Fibroblast of skin of right biceps (primary cell): ENCODE data around the gene ZNF19.
A peak's percentile ranks its signal among the peaks of the same experiment; 100 is the strongest.

Experiments
- DNase-seq: peaks from one replicate; pipeline ENCODE4 v3.0.0-alpha.2; 2013

The ZNF19 gene

GRCh38 chr16:71440669-71441347 is 48.3 kb downstream of the ZNF19 start:
- no peak for DNase-seq

GRCh38 chr16:71439523-71439922 is 49.6 kb downstream of the ZNF19 start:
- DNase-seq = peak; percentile 49

DNA sequence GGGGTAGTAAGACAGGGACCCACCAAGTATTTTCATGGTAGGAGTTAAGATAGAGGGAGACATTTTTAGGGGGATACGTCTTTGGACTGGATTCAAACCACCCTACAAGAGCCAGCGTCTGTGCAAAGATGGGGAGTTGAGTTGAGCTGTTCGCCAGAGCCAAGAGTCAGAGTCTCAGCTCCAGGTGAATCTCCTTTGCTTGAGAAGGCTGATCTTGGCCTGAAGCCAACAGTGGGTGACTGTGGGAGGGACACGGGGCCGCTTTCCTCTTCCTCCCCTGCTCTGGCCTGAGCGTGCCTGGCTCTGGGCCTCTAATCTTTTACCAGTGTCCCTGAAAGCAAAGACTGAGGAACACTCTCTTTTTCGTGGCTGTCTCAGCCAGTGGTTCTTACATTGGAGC is 52.7 kb downstream of the ZNF19 start:
- DNase-seq = no peak

GRCh38 chr16:71432906-71433305 is 56.2 kb downstream of the ZNF19 start:
- no peak for DNase-seq

DNA sequence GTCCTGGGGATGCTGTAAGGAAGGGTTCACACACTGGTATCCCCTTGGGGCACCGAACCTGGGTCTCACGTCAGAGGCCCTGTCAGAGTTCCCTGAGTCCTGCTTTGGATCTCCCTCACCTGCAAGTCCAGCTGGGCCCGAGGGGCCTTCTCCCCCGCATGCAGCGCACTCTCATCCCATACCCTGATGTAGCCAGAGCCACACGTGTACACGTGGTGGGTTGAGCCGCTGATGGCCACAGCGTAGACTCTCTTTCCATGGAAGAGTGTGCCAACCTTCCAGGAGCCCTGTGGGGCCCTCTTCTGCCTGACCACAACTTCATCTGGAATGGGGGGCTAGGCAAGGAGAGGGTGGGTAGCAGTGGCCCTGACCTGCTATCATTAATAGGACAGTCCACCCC is 57.1 kb downstream of the ZNF19 start:
- DNase-seq = no peak

- no peak for DNase-seq
These were observed 57.9 kb downstream of the ZNF19 start for GRCh38 chr16:71431176-71431575.

GRCh38 chr16:71430744-71431143 is 58.4 kb downstream of the ZNF19 start:
- no peak for DNase-seq

DNA sequence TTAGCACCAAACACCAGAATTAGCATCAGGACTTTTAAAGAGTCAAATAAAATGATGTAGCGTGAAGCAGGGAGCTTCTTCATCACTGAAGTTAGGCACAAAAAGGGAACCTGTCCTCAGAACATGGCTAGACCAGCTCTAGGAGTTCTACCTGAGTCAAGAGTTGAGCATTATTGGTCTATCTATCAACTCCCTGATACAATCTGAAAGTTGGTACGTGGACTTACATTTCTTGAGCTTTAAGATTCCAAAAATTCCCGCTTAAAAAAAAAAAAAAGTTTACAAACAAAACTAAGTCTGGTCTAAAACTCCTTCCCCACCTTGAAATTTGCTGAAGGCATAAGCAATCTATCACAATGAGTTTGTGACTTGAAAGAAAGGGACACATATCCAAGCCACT is 59.5 kb downstream of the ZNF19 start:
- no peak for DNase-seq

DNA sequence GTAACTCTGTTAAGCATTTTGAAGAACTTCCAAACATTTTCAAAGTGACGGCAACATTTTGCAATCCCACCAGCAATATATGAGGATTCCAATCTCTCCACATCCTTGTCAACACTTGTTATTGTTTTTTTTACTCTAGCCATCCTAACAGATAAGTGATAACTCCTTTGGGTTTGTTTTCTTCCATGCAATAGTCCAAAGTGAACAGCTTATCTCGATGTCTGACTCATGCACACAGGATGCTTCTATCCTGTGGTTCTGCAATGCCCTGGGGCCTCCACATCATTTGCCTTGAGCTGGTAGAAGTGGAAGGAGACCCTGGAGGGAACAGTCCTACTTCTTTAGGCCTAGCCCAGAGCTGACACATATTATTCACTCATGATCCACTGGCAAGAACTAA is 60.2 kb downstream of the ZNF19 start:
- DNase-seq = no peak

DNA sequence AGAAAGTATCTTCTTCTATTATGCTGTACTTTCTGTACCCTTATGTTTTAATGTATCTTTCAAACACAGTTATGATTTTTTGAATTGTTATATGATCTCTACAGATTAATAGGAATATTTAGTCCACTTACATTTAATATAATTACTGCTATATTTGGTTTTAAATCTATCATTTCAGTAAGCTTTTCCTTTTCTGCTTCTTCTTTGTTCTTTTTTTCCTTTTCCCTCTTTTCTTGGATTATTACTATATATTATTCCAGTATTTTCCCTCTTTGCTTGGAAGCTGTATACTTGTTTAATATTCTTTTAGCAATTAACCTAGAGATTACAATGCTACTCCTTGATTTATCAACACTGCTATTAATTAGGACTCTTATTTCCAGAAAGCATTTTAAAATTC is 60.7 kb downstream of the ZNF19 start:
- DNase-seq = no peak

DNA sequence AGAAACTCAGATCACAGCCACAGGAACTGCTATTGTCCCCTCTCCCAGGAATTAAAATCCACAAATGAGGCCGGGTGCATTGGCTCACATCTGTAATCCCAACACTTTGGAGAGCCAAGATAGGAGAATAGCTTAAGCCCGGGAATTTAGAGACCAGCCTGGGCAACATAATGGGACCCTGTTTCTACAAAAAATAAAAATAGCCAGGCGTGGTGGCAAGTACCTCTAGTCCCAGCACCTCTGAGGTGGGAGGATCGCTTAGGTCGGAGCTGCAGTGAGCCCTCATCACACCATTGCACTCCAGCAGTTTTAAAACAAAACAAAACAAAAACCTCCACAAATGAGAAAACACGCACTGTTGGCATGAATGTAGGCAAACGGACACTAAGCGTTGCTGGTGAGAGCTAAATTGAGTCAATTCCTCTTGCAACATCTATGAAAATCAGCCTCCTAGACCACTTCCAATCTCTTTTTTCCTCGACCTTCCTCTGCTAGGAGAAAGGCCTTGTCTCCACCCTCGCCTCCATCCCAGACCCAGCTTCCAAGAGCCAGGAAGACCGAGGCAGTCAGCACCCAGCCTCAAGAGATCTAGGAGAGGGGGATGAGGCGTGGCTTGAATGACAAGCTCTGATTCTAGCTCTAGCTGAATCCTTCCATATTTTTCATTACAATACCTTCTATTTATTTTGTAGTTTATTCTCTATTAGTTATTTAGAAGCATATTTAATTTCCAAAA is 62.1 kb downstream of the ZNF19 start:
- DNase-seq = no peak

DNA sequence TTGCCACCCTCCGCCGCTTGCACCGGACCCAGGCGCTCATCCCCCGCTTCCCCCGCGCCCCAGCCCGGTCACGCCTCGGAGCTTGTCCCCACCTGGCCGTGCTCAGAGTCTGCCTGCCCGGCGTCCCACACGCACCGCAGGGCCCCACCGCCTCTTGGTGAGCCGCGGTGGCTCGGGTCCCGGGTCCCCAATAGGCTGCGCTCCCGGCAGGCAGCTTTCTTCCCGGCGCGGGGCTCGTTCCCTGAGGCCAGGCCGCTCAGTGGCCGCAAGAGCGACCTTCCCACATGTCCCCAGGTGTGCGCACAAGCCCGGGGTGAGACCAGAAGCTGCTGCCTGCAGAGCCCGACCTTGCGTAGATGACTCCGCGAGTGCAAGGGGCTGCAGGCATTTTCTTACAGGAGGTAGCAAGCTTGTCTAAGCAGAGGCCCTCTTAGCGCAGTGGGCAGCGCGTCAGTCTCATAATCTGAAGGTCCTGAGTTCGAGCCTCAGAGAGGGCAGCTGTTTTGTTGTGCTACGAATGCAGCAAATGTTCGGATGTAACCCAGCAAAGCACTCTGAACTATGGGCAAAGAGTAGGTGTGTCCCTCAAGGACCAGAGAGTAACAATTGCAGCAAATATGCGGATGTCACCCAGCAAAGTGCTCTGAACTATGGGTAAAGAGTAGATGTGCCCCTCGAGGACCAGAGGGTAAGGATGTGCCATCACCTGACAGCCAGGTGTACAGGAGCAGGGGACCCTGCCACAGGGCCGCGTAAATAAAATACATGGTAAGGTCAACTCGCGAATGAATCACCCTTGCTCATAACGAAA is 62.9 kb downstream of the ZNF19 start:
- peak; percentile 89 for DNase-seq

DNA sequence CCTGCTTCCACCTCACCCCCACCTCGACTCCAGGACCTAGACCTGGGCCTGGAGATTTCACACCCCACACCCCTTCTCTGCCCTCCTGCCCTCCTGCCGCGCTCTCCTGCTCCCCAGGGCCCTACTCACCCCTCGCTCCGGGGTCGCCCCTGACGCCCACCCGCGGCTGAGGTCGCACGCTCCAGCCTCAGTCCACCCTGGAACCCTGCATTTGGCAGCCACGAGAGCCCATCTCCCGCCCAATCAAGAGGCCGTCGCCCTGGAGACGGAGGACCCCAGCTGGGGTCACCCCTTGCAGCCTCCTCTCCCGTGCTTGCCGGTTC is 63.4 kb downstream of the ZNF19 start:
- no peak for DNase-seq

GRCh38 chr16:71424626-71425025 is 64.5 kb downstream of the ZNF19 start:
- no peak for DNase-seq

DNA sequence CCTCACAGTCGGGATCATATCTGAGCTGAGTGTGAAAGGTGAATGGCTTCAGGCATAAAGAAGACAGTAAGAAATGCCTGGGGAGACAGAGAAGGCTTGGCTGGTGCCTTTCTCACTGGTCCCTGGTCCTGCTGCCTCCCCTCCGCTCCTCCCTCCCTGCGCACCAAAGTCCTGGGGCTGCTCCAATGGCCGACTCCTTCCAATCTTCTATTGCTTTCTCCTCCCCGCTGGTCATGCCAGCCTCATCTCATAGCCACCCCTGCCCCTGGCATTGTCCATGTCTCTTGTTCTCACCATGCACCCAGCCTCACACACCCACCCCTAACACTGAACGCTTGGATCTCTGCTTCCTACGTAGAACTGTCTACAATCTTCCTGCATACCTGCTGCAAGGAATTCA is 65.3 kb downstream of the ZNF19 start:
- no peak for DNase-seq
